ENCODE measurements around the gene CPAMD8. TPM values are rescaled to one million over a fixed set of nuclear protein-coding genes. Genes with fewer than 3 reads are reported as not detected.

CPAMD8 gene
- total and polyA plus RNA-seq, 10 of the 15 experiments (the other 5 are each of a cell fraction or from before 2014, with no cell fraction given) = 0.12 to 0.97 (median 0.25) TPM; not detected in 3

DNA sequence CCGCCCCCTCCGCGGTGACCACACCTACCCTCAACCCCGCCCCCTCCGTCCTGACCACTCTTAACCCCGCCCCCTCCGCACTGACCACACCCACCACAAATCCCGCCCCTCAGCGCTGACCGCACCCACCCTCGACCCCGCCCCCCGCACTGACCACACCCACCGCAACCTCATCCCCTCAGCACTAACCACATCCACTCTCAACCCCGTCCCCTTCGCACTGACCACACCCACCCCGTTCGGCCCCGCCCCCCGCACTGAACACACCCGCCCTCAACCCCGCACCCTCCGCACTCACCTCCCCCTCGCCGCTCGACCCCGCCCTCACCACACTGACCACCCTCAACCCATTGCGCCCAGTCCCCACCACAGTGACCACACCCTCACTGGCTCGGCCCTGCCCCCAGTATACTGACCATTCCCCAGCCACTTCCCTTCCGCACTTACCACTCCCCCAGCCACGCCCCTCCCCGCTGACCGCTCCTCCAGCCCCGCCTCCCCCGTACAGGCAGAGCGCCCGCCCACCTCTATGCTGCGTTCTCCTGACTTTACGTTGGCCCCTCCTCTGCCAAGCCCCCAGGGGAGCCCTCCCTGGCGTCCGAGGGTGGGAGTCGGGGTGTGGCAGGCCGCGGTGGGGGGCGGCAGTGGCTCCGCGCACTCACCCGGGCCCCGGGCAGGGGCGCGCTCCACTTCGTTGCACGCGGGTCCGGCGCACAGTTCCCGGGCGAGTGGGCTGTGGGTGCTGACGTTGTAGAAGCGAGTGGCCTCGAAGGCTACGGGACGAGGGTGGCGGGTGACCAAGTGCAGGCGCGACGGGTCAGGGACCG, 129.4 kb downstream of the CPAMD8 start (continued):
- TF ChIP-seq NKRF (conservative IDR thresholded peaks at IDR 0.05) = 0 out of 2 replicates have a peak, but pooled peaks have one; percentile 57
- TF ChIP-seq NFYB (IDR thresholded peaks at IDR 0.05; ENCODE audit: insufficient read depth, low read depth, low read length) = no peak
- TF ChIP-seq, protein P1, sequence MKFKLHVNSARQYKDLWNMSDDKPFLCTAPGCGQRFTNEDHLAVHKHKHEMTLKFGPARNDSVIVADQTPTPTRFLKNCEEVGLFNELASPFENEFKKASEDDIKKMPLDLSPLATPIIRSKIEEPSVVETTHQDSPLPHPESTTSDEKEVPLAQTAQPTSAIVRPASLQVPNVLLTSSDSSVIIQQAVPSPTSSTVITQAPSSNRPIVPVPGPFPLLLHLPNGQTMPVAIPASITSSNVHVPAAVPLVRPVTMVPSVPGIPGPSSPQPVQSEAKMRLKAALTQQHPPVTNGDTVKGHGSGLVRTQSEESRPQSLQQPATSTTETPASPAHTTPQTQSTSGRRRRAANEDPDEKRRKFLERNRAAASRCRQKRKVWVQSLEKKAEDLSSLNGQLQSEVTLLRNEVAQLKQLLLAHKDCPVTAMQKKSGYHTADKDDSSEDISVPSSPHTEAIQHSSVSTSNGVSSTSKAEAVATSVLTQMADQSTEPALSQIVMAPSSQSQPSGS (IDR thresholded peaks at IDR 0.05; ENCODE audit: low read length) = no peak
- TF ChIP-seq RAD51 (IDR thresholded peaks at IDR 0.05) = no peak
- TF ChIP-seq PKNOX1 (IDR thresholded peaks at IDR 0.05) = no peak
- TF ChIP-seq HDAC2 (IDR thresholded peaks at IDR 0.05) = no peak
- TF ChIP-seq SPI1 (IDR thresholded peaks at IDR 0.05; ENCODE audit: borderline replicate concordance, insufficient read depth, low read depth, low read length) = peak; percentile 40; the same call in 1 of the 2 replicates
- TF ChIP-seq MYC (IDR thresholded peaks at IDR 0.05; ENCODE audit: insufficient read depth, insufficient read length, insufficient replicate concordance, low read length, severe bottlenecking) = no peak
- no peak for TF ChIP-seq PAX8 (IDR thresholded peaks at IDR 0.05)
- TF ChIP-seq SIX5 (IDR thresholded peaks at IDR 0.05; ENCODE audit: low read depth, low read length, severe bottlenecking) = no peak
- no peak for TF ChIP-seq SREBF1 (IDR thresholded peaks at IDR 0.05; ENCODE audit: low read length)
- TF ChIP-seq IRF4 (IDR thresholded peaks at IDR 0.05; ENCODE audit: low read depth, low read length) = no peak
- no peak for TF ChIP-seq EP300 (IDR thresholded peaks at IDR 0.05; ENCODE audit: borderline replicate concordance in 1 of 2, control insufficient read depth in 1 of 2, low read depth in 2 of 2, low read length in 2 of 2)
- no peak for TF ChIP-seq NFXL1 (IDR thresholded peaks at IDR 0.05; ENCODE audit: borderline replicate concordance)
- TF ChIP-seq RB1 (IDR thresholded peaks at IDR 0.05; ENCODE audit: borderline replicate concordance) = peak; percentile 62; the same call in 1 of the 2 replicates
- no peak for TF ChIP-seq WRNIP1 (IDR thresholded peaks at IDR 0.05; ENCODE audit: borderline replicate concordance, low read depth, low read length)
- peak in 1 of 2 experiments; percentile 51; a peak in 2 of 4 replicates for TF ChIP-seq BHLHE40 (IDR thresholded peaks at IDR 0.05; ENCODE audit: borderline replicate concordance in 1 of 2, low read depth in 2 of 2, low read length in 1 of 2)
- no peak for TF ChIP-seq SUZ12 (IDR thresholded peaks at IDR 0.05; ENCODE audit: unreplicated experiment)
- TF ChIP-seq CHD2 (IDR thresholded peaks at IDR 0.05; ENCODE audit: borderline replicate concordance, low read depth, low read length) = no peak
- TF ChIP-seq, protein P2, sequence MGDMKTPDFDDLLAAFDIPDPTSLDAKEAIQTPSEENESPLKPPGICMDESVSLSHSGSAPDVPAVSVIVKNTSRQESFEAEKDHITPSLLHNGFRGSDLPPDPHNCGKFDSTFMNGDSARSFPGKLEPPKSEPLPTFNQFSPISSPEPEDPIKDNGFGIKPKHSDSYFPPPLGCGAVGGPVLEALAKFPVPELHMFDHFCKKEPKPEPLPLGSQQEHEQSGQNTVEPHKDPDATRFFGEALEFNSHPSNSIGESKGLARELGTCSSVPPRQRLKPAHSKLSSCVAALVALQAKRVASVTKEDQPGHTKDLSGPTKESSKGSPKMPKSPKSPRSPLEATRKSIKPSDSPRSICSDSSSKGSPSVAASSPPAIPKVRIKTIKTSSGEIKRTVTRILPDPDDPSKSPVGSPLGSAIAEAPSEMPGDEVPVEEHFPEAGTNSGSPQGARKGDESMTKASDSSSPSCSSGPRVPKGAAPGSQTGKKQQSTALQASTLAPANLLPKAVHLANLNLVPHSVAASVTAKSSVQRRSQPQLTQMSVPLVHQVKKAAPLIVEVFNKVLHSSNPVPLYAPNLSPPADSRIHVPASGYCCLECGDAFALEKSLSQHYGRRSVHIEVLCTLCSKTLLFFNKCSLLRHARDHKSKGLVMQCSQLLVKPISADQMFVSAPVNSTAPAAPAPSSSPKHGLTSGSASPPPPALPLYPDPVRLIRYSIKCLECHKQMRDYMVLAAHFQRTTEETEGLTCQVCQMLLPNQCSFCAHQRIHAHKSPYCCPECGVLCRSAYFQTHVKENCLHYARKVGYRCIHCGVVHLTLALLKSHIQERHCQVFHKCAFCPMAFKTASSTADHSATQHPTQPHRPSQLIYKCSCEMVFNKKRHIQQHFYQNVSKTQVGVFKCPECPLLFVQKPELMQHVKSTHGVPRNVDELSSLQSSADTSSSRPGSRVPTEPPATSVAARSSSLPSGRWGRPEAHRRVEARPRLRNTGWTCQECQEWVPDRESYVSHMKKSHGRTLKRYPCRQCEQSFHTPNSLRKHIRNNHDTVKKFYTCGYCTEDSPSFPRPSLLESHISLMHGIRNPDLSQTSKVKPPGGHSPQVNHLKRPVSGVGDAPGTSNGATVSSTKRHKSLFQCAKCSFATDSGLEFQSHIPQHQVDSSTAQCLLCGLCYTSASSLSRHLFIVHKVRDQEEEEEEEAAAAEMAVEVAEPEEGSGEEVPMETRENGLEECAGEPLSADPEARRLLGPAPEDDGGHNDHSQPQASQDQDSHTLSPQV (IDR thresholded peaks at IDR 0.05) = no peak
- peak; percentile 73 for TF ChIP-seq LARP7 (IDR thresholded peaks at IDR 0.05)

Measured in GM12878 (cell line).